Fibroblast of lung (primary cell): ENCODE results near the gene SUPV3L1.

Experiments used
- EZH2 ChIP-seq: IDR thresholded peaks from 2 replicates; pipeline ENCODE4 v1.5.1; 2012; ENCODE audit warnings: low read length, control low read depth, mild to moderate bottlenecking; ENCODE audit errors: missing control alignments
- TF ChIP-seq, protein P1 (sequence below), 2 donors: IDR thresholded peaks in 1 of 2; conservative IDR thresholded peaks in 1 of 2; 1 replicate in 1 of 2; 2 replicates in 1 of 2; pipeline ENCODE4 v1.5.1; 2011 to 2012; ENCODE audit warnings: low read length in 2 of 2, control low read depth in 1 of 2, inconsistent platforms in 1 of 2, low read depth in 1 of 2, mild to moderate bottlenecking in 1 of 2

DNA sequence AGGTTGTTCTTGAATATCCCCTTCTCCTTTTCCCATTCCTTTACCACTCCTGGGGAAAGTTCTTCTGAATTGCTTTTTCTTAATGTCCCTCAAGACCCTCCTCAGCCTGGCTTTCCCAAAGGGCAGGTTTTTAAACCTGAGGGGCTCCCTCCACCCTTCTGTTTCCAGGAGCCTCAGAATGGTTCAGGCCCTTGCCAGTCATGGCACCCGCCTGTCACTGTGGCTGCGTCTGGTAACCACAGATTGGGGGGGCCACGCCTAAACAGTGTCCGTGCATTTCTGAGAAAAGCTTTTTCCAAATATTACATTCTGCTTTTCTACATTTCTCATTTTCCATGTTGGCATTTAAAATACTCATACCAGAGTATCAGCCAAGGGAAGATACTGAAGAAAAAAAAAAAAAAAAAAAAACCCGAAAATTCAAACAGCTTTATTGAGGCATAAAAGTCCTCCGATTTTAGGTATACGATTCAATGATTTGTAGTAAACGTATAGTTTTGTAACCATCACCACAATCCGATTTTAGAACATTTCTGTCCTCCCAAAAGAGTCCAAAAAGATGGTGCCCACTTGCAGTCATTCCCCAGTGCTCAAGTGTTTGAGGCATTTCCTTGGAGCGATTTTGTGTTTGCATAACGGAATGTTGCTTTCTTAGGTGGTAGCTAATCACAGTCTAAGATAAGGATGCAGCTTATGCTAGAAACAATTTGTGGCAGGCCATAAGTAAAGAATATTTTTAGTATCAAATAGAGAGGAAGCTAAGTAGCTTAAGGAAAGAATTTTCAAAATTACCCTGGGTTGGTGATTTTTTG lies 62.2 kb downstream of the SUPV3L1 start:
- TF ChIP-seq, protein P1, sequence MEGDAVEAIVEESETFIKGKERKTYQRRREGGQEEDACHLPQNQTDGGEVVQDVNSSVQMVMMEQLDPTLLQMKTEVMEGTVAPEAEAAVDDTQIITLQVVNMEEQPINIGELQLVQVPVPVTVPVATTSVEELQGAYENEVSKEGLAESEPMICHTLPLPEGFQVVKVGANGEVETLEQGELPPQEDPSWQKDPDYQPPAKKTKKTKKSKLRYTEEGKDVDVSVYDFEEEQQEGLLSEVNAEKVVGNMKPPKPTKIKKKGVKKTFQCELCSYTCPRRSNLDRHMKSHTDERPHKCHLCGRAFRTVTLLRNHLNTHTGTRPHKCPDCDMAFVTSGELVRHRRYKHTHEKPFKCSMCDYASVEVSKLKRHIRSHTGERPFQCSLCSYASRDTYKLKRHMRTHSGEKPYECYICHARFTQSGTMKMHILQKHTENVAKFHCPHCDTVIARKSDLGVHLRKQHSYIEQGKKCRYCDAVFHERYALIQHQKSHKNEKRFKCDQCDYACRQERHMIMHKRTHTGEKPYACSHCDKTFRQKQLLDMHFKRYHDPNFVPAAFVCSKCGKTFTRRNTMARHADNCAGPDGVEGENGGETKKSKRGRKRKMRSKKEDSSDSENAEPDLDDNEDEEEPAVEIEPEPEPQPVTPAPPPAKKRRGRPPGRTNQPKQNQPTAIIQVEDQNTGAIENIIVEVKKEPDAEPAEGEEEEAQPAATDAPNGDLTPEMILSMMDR (conservative IDR thresholded peaks at IDR 0.05 in 1 of 2, IDR thresholded peaks at IDR 0.05 in 1 of 2; ENCODE audit: low read depth in 1 of 2, low read length in 2 of 2) = no peak
- TF ChIP-seq EZH2 = no peak
